ENCODE measurements around the gene DDTL. TPM values are rescaled to one million over a fixed set of nuclear protein-coding genes. Genes with fewer than 3 reads are reported as not detected.

The DDTL gene
- total and polyA plus RNA-seq, 2 donors (not counting 1 experiment from before 2014, with no cell fraction given) = 4.1 TPM; not detected in 1

DNA sequence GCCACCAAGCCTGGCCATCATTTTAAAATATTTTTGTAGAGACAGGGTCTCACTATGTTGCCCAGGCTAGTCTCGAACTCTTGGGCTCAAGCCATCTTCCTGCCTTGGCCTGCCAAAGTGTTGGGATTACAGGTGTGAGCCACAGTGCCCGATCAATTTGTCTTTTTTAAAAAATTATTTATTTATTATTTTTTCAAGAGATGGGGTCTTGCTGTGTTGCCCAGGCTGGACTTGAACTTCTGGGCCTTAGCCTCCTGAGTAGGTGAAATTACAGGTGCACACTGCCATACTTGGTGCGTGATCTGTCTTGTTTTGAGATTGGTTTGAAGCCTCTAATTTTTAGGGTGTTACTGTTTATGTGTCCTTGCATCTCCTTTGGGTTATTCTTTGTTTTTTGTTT, 54.6 kb downstream of the DDTL start:
- ChIA-PET CTCF (no interaction called here), POLR2A (no interaction called here)
- Histone ChIP-seq H3K9ac (ENCODE audit: low read length) (no peak overlapping the region), H3K27ac (ENCODE audit: low read length in 2 of 2) (no peak overlapping the region), H3K4me3 (ENCODE audit: control extremely low read depth in 1 of 5, extremely low read depth in 1 of 5, insufficient read depth in 1 of 5, low read depth in 2 of 5, low read length in 4 of 5) (no peak overlapping the region), H3K4me2 (replicated peaks; ENCODE audit: low read depth, low read length, poor library complexity, severe bottlenecking) (no peak overlapping the region), H2AFZ (ENCODE audit: insufficient read depth, low read depth, low read length, poor library complexity, severe bottlenecking) (no peak overlapping the region), H3K4me1 (ENCODE audit: control insufficient read depth in 2 of 2, insufficient read depth in 2 of 2, low read length in 2 of 2) (no peaks in the 10 kb centered on the region), H3K36me3 (replicated peaks in 1 of 2; ENCODE audit: control extremely low read depth in 1 of 2, control insufficient read depth in 1 of 2, extremely low read depth in 1 of 2, insufficient read depth in 2 of 2, low read length in 1 of 2) (peaks cover 1 to 6% of the 10 kb centered on the region in 2 experiments), H4K20me1 (ENCODE audit: control insufficient read depth, insufficient read depth, low read length, poor library complexity, severe bottlenecking) (no peaks in the 10 kb centered on the region), H3K9me3 (ENCODE audit: control extremely low read depth in 1 of 3, control insufficient read depth in 2 of 3, insufficient read depth in 1 of 3, low read length in 2 of 3) (no peaks in the 10 kb centered on the region), H3K79me2 (ENCODE audit: control insufficient read depth, insufficient read depth, low read length) (peaks cover 57% of the 10 kb centered on the region), H3K27me3 (replicated peaks in 1 of 4; ENCODE audit: control extremely low read depth in 1 of 4, control insufficient read depth in 3 of 4, insufficient read depth in 4 of 4, low read length in 3 of 4) (no peaks in the 10 kb centered on the region)
- intact Hi-C loops (cut with micrococcal nuclease) = no loop called here
- Mint-ChIP-seq H3K9me3 (ENCODE audit: insufficient read depth) (no peaks in the 10 kb centered on the region), H3K27ac (no peak overlapping the region), H3K4me1 (peaks cover 2% of the 10 kb centered on the region), H3K27me3 (no peaks in the 10 kb centered on the region), H3K4me3 (no peak overlapping the region)
- TF ChIP-seq, protein P1, sequence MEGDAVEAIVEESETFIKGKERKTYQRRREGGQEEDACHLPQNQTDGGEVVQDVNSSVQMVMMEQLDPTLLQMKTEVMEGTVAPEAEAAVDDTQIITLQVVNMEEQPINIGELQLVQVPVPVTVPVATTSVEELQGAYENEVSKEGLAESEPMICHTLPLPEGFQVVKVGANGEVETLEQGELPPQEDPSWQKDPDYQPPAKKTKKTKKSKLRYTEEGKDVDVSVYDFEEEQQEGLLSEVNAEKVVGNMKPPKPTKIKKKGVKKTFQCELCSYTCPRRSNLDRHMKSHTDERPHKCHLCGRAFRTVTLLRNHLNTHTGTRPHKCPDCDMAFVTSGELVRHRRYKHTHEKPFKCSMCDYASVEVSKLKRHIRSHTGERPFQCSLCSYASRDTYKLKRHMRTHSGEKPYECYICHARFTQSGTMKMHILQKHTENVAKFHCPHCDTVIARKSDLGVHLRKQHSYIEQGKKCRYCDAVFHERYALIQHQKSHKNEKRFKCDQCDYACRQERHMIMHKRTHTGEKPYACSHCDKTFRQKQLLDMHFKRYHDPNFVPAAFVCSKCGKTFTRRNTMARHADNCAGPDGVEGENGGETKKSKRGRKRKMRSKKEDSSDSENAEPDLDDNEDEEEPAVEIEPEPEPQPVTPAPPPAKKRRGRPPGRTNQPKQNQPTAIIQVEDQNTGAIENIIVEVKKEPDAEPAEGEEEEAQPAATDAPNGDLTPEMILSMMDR (IDR thresholded peaks at IDR 0.05) = no peak
- no peak for TF ChIP-seq EZH2 (IDR thresholded peaks at IDR 0.05; ENCODE audit: borderline replicate concordance, insufficient read depth, low read depth, low read length, poor library complexity, severe bottlenecking)
- no peak for DNase-seq
- 100% methylated on average over 2 of the region's 3 CpGs for whole genome bisulfite sequencing (ENCODE audit: insufficient coverage)
- ATAC-seq (ENCODE audit: low read depth) = no peak

Other genes with a start within 250 kb of the DDTL start
- 8.3 and 9.6 TPM in 2 replicates for gene ZNF70, start 215.8 kb upstream of the DDTL start, total RNA-seq
- gene ZNF70, start 215.8 kb upstream of the DDTL start, polyA plus RNA-seq = 2.1 and 2.9 TPM in 2 replicates
- gene VPREB3, start 212.5 kb upstream of the DDTL start, total RNA-seq = 73.0 and 92.7 TPM in 2 replicates
- gene VPREB3, start 212.5 kb upstream of the DDTL start, polyA plus RNA-seq = 402 and 461 TPM in 2 replicates
- 0.81 and 1.0 TPM in 2 replicates for gene C22orf15, start 203.9 kb upstream of the DDTL start, total RNA-seq
- gene C22orf15, start 203.9 kb upstream of the DDTL start, polyA plus RNA-seq = 0.30 and 0.61 TPM in 2 replicates
- gene CHCHD10, start 198.9 kb upstream of the DDTL start, total RNA-seq = 54.0 and 57.2 TPM in 2 replicates
- 67.1 and 124 TPM in 2 replicates for gene CHCHD10, start 198.9 kb upstream of the DDTL start, polyA plus RNA-seq
- 11.6 and 14.8 TPM in 2 replicates for gene MMP11, start 194.0 kb upstream of the DDTL start, total RNA-seq
- gene MMP11, start 194.0 kb upstream of the DDTL start, polyA plus RNA-seq = 19.0 and 21.7 TPM in 2 replicates
- gene SMARCB1, start 179.9 kb upstream of the DDTL start, total RNA-seq = 179 and 187 TPM in 2 replicates
- gene SMARCB1, start 179.9 kb upstream of the DDTL start, polyA plus RNA-seq = 121 and 190 TPM in 2 replicates
- gene DERL3, start 127.9 kb upstream of the DDTL start, total RNA-seq = 74.1 and 77.0 TPM in 2 replicates
- gene DERL3, start 127.9 kb upstream of the DDTL start, polyA plus RNA-seq = 98.8 and 142 TPM in 2 replicates
- gene SLC2A11, start 109.0 kb upstream of the DDTL start, total RNA-seq = 54.3 and 61.5 TPM in 2 replicates
- 38.6 and 43.0 TPM in 2 replicates for gene SLC2A11, start 109.0 kb upstream of the DDTL start, polyA plus RNA-seq
- gene MIF, start 72.5 kb upstream of the DDTL start, total RNA-seq = 125 and 143 TPM in 2 replicates
- 137 and 272 TPM in 2 replicates for gene MIF, start 72.5 kb upstream of the DDTL start, polyA plus RNA-seq
- gene GSTT2B, start 5.7 kb upstream of the DDTL start, total RNA-seq = not detected in 2 replicates
- not detected in 2 replicates for gene GSTT2B, start 5.7 kb upstream of the DDTL start, polyA plus RNA-seq
- gene DDT, start 7.6 kb downstream of the DDTL start, total RNA-seq = 96.7 and 105 TPM in 2 replicates
- 88.0 and 142 TPM in 2 replicates for gene DDT, start 7.6 kb downstream of the DDTL start, polyA plus RNA-seq
- not detected in 2 replicates for gene GSTT2, start 13.2 kb downstream of the DDTL start, total RNA-seq
- gene GSTT2, start 13.2 kb downstream of the DDTL start, polyA plus RNA-seq = not detected in 2 replicates
- not detected in 2 replicates for gene GSTT4, start 38.6 kb downstream of the DDTL start, total RNA-seq
- gene GSTT4, start 38.6 kb downstream of the DDTL start, polyA plus RNA-seq = not detected in 2 replicates
- gene CABIN1, start 44.4 kb downstream of the DDTL start, total RNA-seq = 95.1 and 103 TPM in 2 replicates
- 37.1 and 43.6 TPM in 2 replicates for gene CABIN1, start 44.4 kb downstream of the DDTL start, polyA plus RNA-seq
- gene SUSD2, start 214.6 kb downstream of the DDTL start, total RNA-seq = 0.30 and 0.44 TPM in 2 replicates
- gene SUSD2, start 214.6 kb downstream of the DDTL start, polyA plus RNA-seq = 0.48 and 0.81 TPM in 2 replicates